ENCODE data around the gene CRKL. TPM values are rescaled to one million over a fixed set of nuclear protein-coding genes. Genes with fewer than 3 reads are reported as not detected.
"Not testable (repeated sequence)": the region's sequence is repeated elsewhere in the genome, so short reads cannot be mapped to it uniquely, and the experiment has no call there.

The CRKL gene
- polyA plus RNA-seq, 3 donors = 26.0 to 37.5 (median 29.4) TPM

- H3K9me3 ChIP-seq (replicated peaks in 1 of 2; ENCODE audit: control insufficient read depth in 1 of 2, insufficient read depth in 1 of 2, low read length in 2 of 2) = no peaks in the 10 kb centered on the region
- peak overlapping the region; percentile 56 to 87 for H3K27ac ChIP-seq (ENCODE audit: low read depth in 1 of 2, low read length in 2 of 2)
- H3K4me2 ChIP-seq (replicated peaks; ENCODE audit: extremely low read depth, low read length, poor library complexity, severe bottlenecking) = peak overlapping the region; percentile 82
- H3K4me3 Mint-ChIP-seq = peak overlapping the region; percentile 56 to 76
- no peaks in the 10 kb centered on the region for H3K36me3 ChIP-seq (replicated peaks in 1 of 2; ENCODE audit: control insufficient read depth in 1 of 2, insufficient read depth in 2 of 2, low read length in 2 of 2)
- DNase-seq = peak; percentile 49 to 69 (median 68)
- H3K79me2 ChIP-seq (ENCODE audit: insufficient read depth, low read length) = no peaks in the 10 kb centered on the region
- H3K27me3 ChIP-seq (ENCODE audit: control insufficient read depth in 2 of 2, insufficient read depth in 2 of 2, low read length in 2 of 2) = peaks cover 3 to 16% of the 10 kb centered on the region in 2 donors
- H2AFZ ChIP-seq (ENCODE audit: insufficient read depth, low read depth, low read length, poor library complexity, severe bottlenecking) = peak overlapping the region; percentile 26
- peak overlapping the region in 2 of 3 experiments; percentile 3 to 68 for H3K4me3 ChIP-seq (replicated peaks in 1 of 3; ENCODE audit: low read depth in 2 of 3, low read length in 3 of 3)
- intact Hi-C loops (cut with micrococcal nuclease) = loop anchor here in 1 of 2 donors (10.0 kb wide), 1 partner anchor 56 kb away; no protein-coding TSS in a partner anchor
- peaks cover 11 to 12% of the 10 kb centered on the region in 2 donors for H3K36me3 Mint-ChIP-seq
- H4K20me1 ChIP-seq (ENCODE audit: insufficient read depth, low read length) = no peaks in the 10 kb centered on the region
- peaks cover 17 to 24% (median 24%) of the 10 kb centered on the region in 3 donors for H3K27me3 Mint-ChIP-seq (ENCODE audit: low read depth in 3 of 3)
- H3K27ac Mint-ChIP-seq = peak overlapping the region; percentile 80 to 91 (median 84)
- peaks cover 70 to 76% of the 10 kb centered on the region in 2 donors for H3K4me1 ChIP-seq (ENCODE audit: control insufficient read depth in 1 of 2, insufficient read depth in 2 of 2, low read length in 2 of 2)
- peak overlapping the region; percentile 15 for H3K9ac ChIP-seq (ENCODE audit: insufficient read depth, low read length, poor library complexity, severe bottlenecking)
- no CpG with 5 or more reads among the region's 7 CpGs for WGBS (ENCODE audit: insufficient coverage)
- peaks cover 69% of the 10 kb centered on the region for H3K4me1 Mint-ChIP-seq
- peaks cover 0 to 9% (median 0%) of the 10 kb centered on the region in 7 donors for H3K9me3 Mint-ChIP-seq
- no peak for TF ChIP-seq CTCF (IDR thresholded peaks at IDR 0.05)
Measured at GRCh38 chr22:20968281-20968977, 51.2 kb downstream of the CRKL start.

GRCh38 chr22:20970939-20971657 is 53.9 kb downstream of the CRKL start:
- no peak overlapping the region for H3K4me3 Mint-ChIP-seq
- Histone ChIP-seq H3K4me2 (replicated peaks; ENCODE audit: extremely low read depth, low read length, poor library complexity, severe bottlenecking) (no peak overlapping the region), H3K27ac (ENCODE audit: low read depth in 1 of 2, low read length in 2 of 2) (peak overlapping the region in 1 of 2 donors; percentile 6), H3K36me3 (replicated peaks in 1 of 2; ENCODE audit: control insufficient read depth in 1 of 2, insufficient read depth in 2 of 2, low read length in 2 of 2) (no peaks in the 10 kb centered on the region), H2AFZ (ENCODE audit: insufficient read depth, low read depth, low read length, poor library complexity, severe bottlenecking) (no peak overlapping the region), H4K20me1 (ENCODE audit: insufficient read depth, low read length) (no peaks in the 10 kb centered on the region), H3K4me3 (replicated peaks in 1 of 3; ENCODE audit: low read depth in 2 of 3, low read length in 3 of 3) (no peak overlapping the region), H3K4me1 (ENCODE audit: control insufficient read depth in 1 of 2, insufficient read depth in 2 of 2, low read length in 2 of 2) (peaks cover 57 to 61% of the 10 kb centered on the region in 2 donors), H3K9ac (ENCODE audit: insufficient read depth, low read length, poor library complexity, severe bottlenecking) (no peak overlapping the region), H3K27me3 (ENCODE audit: control insufficient read depth in 2 of 2, insufficient read depth in 2 of 2, low read length in 2 of 2) (no peaks in the 10 kb centered on the region), H3K79me2 (ENCODE audit: insufficient read depth, low read length) (no peaks in the 10 kb centered on the region), H3K9me3 (replicated peaks in 1 of 2; ENCODE audit: control insufficient read depth in 1 of 2, insufficient read depth in 1 of 2, low read length in 2 of 2) (no peaks in the 10 kb centered on the region)
- peaks cover under 1 to 3% (median 2%) of the 10 kb centered on the region in 3 donors for H3K27me3 Mint-ChIP-seq (ENCODE audit: low read depth in 3 of 3)
- peak overlapping the region in 4 of 7 donors; percentile 15 to 86 (median 82) for H3K27ac Mint-ChIP-seq
- peaks cover under 1 to 2% of the 10 kb centered on the region in 2 donors for H3K36me3 Mint-ChIP-seq
- H3K4me1 Mint-ChIP-seq = peaks cover 49% of the 10 kb centered on the region
- intact Hi-C loops (cut with micrococcal nuclease) = no loop called here
- no peak for DNase-seq
- H3K9me3 Mint-ChIP-seq = peaks cover 0 to 1% (median 0%) of the 10 kb centered on the region in 7 donors
- WGBS (ENCODE audit: insufficient coverage) = 100% methylated on average over 2 of the region's 4 CpGs
- TF ChIP-seq CTCF (IDR thresholded peaks at IDR 0.05) = no peak

- intact Hi-C loops (cut with micrococcal nuclease); H3K9me3 Mint-ChIP-seq; H3K36me3 Mint-ChIP-seq; H3K27me3 ChIP-seq (ENCODE audit: control insufficient read depth in 2 of 2, insufficient read depth in 2 of 2, low read length in 2 of 2); H2AFZ ChIP-seq (ENCODE audit: insufficient read depth, low read depth, low read length, poor library complexity, severe bottlenecking); H3K9ac ChIP-seq (ENCODE audit: insufficient read depth, low read length, poor library complexity, severe bottlenecking); H3K27me3 Mint-ChIP-seq (ENCODE audit: low read depth in 3 of 3); H3K4me3 ChIP-seq (replicated peaks in 1 of 3; ENCODE audit: low read depth in 2 of 3, low read length in 3 of 3); H3K4me3 Mint-ChIP-seq; H4K20me1 ChIP-seq (ENCODE audit: insufficient read depth, low read length); H3K36me3 ChIP-seq (replicated peaks in 1 of 2; ENCODE audit: control insufficient read depth in 1 of 2, insufficient read depth in 2 of 2, low read length in 2 of 2); H3K9me3 ChIP-seq (replicated peaks in 1 of 2; ENCODE audit: control insufficient read depth in 1 of 2, insufficient read depth in 1 of 2, low read length in 2 of 2); H3K79me2 ChIP-seq (ENCODE audit: insufficient read depth, low read length): not testable (repeated sequence)
- Mint-ChIP-seq H3K27ac (peak overlapping the region; percentile 64 to 90 (median 86)), H3K4me1 (peaks cover 45% of the 10 kb centered on the region)
- 82% methylated on average over 2 of the region's 11 CpGs for WGBS (ENCODE audit: insufficient coverage)
- DNase-seq = peak; percentile 66 to 84 (median 74)
- Histone ChIP-seq H3K4me1 (ENCODE audit: control insufficient read depth in 1 of 2, insufficient read depth in 2 of 2, low read length in 2 of 2) (peaks cover 47 to 50% of the 10 kb centered on the region in 2 donors), H3K4me2 (replicated peaks; ENCODE audit: extremely low read depth, low read length, poor library complexity, severe bottlenecking) (peak overlapping the region; percentile 18), H3K27ac (ENCODE audit: low read depth in 1 of 2, low read length in 2 of 2) (peak overlapping the region; percentile 49 to 70)
Measured at GRCh38 chr22:20972014-20972694, 54.9 kb downstream of the CRKL start.

All from CD14-positive monocyte (primary cell).